Nephron progenitor cell (in vitro differentiated cells): ENCODE measurements around the gene LGALS1.
"Not testable (repeated sequence)": the region's sequence is repeated elsewhere in the genome, so short reads cannot be mapped to it uniquely, and the experiment has no call there.

Source experiments
- DNase-seq: peaks from one replicate; pipeline ENCODE4 v3.0.0; 2021
- H3K27ac Mint-ChIP-seq: 2 replicates; pipeline ENCODE4 v1.8.0; 2021; ENCODE audit warnings: mild to moderate bottlenecking, moderate library complexity, mixed read lengths
- H3K27me3 Mint-ChIP-seq: 2 replicates; pipeline ENCODE4 v1.8.0; 2021; ENCODE audit warnings: mild to moderate bottlenecking, low read depth, mixed read lengths; ENCODE audit not compliant: poor library complexity
- H3K36me3 Mint-ChIP-seq: 2 replicates; pipeline ENCODE4 v1.8.0; 2021; ENCODE audit warnings: low read depth, mixed read lengths
- H3K4me1 Mint-ChIP-seq: 2 replicates; pipeline ENCODE4 v1.8.0; 2021; ENCODE audit warnings: mixed read lengths
- H3K4me3 Mint-ChIP-seq: 2 replicates; pipeline ENCODE4 v1.8.0; 2021; ENCODE audit warnings: mild to moderate bottlenecking, moderate library complexity, mixed read lengths
- H3K9me3 Mint-ChIP-seq: 2 replicates; pipeline ENCODE4 v1.8.0; 2021; ENCODE audit warnings: mild to moderate bottlenecking, moderate library complexity, mixed read lengths
- CTCF ChIP-seq: fragments of 200-600 bp; sonication (generic); IDR thresholded peaks from 2 replicates; pipeline ENCODE4 v1.5.0; 2021; ENCODE audit warnings: antibody characterized with exemption

The LGALS1 gene

DNA sequence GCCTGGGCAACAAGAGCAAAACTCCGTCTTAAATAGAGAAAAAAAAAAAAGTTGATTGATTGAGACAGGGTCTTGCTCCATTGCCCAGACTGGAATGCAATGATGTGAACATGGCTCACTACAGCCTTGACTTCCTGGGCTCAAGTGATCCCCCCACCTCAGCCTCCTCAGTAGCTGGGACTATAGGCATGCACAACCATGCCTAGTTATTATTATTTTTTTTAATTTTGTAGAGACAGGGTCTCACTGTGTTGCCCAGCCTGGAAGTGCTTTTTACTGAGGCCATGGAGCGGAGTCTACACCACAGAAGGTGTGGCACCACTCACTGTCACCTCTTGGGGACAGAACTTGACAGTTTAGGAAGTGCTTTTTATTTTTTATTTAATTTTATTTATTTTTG lies 39.2 kb downstream of the LGALS1 start:
- H3K27ac Mint-ChIP-seq, result no peak overlapping the region
- DNase-seq, result no peak
- H3K9me3 Mint-ChIP-seq, result no peaks in the 10 kb centered on the region
- no peak overlapping the region for H3K4me3 Mint-ChIP-seq
- peaks cover 19% of the 10 kb centered on the region for H3K4me1 Mint-ChIP-seq
- no peaks in the 10 kb centered on the region for H3K27me3 Mint-ChIP-seq
- peaks cover 37% of the 10 kb centered on the region for H3K36me3 Mint-ChIP-seq
- no peak for TF ChIP-seq CTCF

DNA sequence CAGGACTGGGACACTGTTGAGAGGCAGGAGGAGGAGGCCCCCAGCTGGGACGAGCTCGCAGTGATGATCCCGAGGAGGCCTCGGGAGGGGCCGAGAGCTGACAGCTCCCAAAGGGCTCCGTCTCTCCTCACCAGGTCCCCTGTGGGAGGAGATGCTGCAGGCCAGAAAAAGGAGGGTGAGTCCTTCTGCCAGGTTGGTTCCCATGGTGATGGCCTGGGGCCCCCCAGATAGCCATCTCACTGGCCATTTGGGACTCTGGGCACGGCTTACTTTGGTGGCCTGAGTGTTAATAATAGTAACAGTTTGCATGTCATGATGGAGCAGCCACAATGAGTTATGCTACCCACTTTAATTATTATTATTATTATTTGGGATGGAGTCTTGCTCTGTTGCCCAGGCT lies 40.3 kb downstream of the LGALS1 start:
- peaks cover 13% of the 10 kb centered on the region for H3K4me1 Mint-ChIP-seq
- H3K9me3 Mint-ChIP-seq, result no peaks in the 10 kb centered on the region
- H3K36me3 Mint-ChIP-seq, result peaks cover 36% of the 10 kb centered on the region
- H3K27ac Mint-ChIP-seq, result no peak overlapping the region
- H3K27me3 Mint-ChIP-seq, result no peaks in the 10 kb centered on the region
- no peak for TF ChIP-seq CTCF
- no peak for DNase-seq
- H3K4me3 Mint-ChIP-seq, result no peak overlapping the region

GRCh38 chr22:37716708-37717107 lies 41.3 kb downstream of the LGALS1 start:
- Mint-ChIP-seq H3K27ac (peak overlapping the region; percentile 98), H3K27me3 (no peaks in the 10 kb centered on the region), H3K9me3 (no peaks in the 10 kb centered on the region), H3K4me3 (no peak overlapping the region), H3K36me3 (peaks cover 36% of the 10 kb centered on the region), H3K4me1 (peaks cover 9% of the 10 kb centered on the region)
- no peak for TF ChIP-seq CTCF
- no peak for DNase-seq

DNA sequence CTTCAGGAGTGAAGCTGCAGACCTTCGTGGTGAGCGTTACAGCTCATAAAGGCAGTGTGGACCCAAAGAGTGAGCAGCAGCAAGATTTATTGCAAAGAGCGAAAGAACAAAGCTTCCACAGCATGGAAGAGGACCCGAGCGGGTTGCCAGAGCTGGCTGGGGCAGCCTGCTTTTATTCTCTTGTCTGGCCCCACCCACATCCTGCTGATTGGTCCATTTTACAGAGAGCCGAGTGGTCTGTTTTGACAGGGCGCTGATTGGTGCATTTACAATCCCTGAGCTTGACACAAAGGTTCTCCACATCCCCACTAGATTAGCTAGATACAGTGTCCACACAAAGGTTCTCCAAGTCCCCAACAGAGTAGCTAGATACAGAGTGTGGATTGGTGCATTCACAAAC lies 41.8 kb downstream of the LGALS1 start:
- Mint-ChIP-seq H3K27ac (peak overlapping the region; percentile 98), H3K36me3 (peaks cover 36% of the 10 kb centered on the region)
- not testable (repeated sequence) for H3K9me3 Mint-ChIP-seq, DNase-seq, H3K4me3 Mint-ChIP-seq, H3K27me3 Mint-ChIP-seq, H3K4me1 Mint-ChIP-seq

GRCh38 chr22:37717746-37718305 lies 42.4 kb downstream of the LGALS1 start:
- DNase-seq, H3K4me1 Mint-ChIP-seq, H3K4me3 Mint-ChIP-seq, H3K27me3 Mint-ChIP-seq, H3K9me3 Mint-ChIP-seq: not testable (repeated sequence)
- Mint-ChIP-seq H3K36me3 (peaks cover 39% of the 10 kb centered on the region), H3K27ac (peak overlapping the region; percentile 98)

GRCh38 chr22:37725551-37726240 lies 50.3 kb downstream of the LGALS1 start:
- Mint-ChIP-seq H3K27ac (peak overlapping the region; percentile 45), H3K36me3 (peaks cover 33% of the 10 kb centered on the region), H3K9me3 (no peaks in the 10 kb centered on the region), H3K4me1 (peaks cover 9% of the 10 kb centered on the region), H3K27me3 (peaks cover 5% of the 10 kb centered on the region), H3K4me3 (no peak overlapping the region)
- TF ChIP-seq CTCF, result no peak
- DNase-seq, result no peak
